Hepatocyte (in vitro differentiated cells): ENCODE measurements around the gene FAM156B. TPM values are rescaled to one million over a fixed set of nuclear protein-coding genes. Genes with fewer than 3 reads are reported as not detected.
"Not testable (repeated sequence)": the region's sequence is repeated elsewhere in the genome, so short reads cannot be mapped to it uniquely, and the experiment has no call there.

Experiments
- DNase-seq: peaks from one replicate; pipeline ENCODE4 v3.0.0-alpha.2; 2016; ENCODE audit warnings: low spot score
- H2AFZ ChIP-seq: fragments of 200-600 bp; sonication (generic); 2 replicates; pipeline ENCODE4 v1.6.0; 2016; ENCODE audit warnings: antibody characterized with exemption, mild to moderate bottlenecking
- H3K27ac ChIP-seq: fragments of 200-600 bp; sonication (generic); 2 replicates; pipeline ENCODE4 v1.5.1; 2016; ENCODE audit warnings: mild to moderate bottlenecking
- H3K27me3 ChIP-seq: fragments of 200-600 bp; sonication (generic); 2 replicates; pipeline ENCODE4 v1.6.1; 2016
- H3K36me3 ChIP-seq: fragments of 200-600 bp; sonication (generic); replicated peaks from 2 replicates; pipeline ENCODE4 v1.5.1; 2016; ENCODE audit warnings: low read depth; ENCODE audit not compliant: insufficient read depth
- H3K4me1 ChIP-seq: fragments of 200-600 bp; sonication (generic); 2 replicates; pipeline ENCODE4 v1.5.1; 2016; ENCODE audit warnings: mild to moderate bottlenecking, moderate library complexity; ENCODE audit not compliant: insufficient read depth
- H3K4me2 ChIP-seq: fragments of 200-600 bp; sonication (generic); 2 replicates; pipeline ENCODE4 v1.6.0; 2016
- H3K4me3 ChIP-seq: fragments of 200-600 bp; sonication (generic); 2 replicates; pipeline ENCODE4 v1.5.1; 2016; ENCODE audit warnings: mild to moderate bottlenecking
- H3K79me2 ChIP-seq: fragments of 200-600 bp; sonication (generic); 2 replicates; pipeline ENCODE4 v1.6.0; 2017; ENCODE audit warnings: mild to moderate bottlenecking
- H3K9me2 ChIP-seq: fragments of 200-600 bp; sonication (generic); replicated peaks from 2 replicates; pipeline ENCODE4 v1.6.0; 2017; ENCODE audit warnings: mild to moderate bottlenecking; ENCODE audit not compliant: insufficient read depth
- H3K9me3 ChIP-seq: fragments of 200-600 bp; sonication (generic); 2 replicates; pipeline ENCODE4 v1.5.1; 2016; ENCODE audit warnings: low read depth, mild to moderate bottlenecking
- H4K20me1 ChIP-seq: fragments of 200-600 bp; sonication (generic); 2 replicates; pipeline ENCODE4 v1.6.0; 2016; ENCODE audit warnings: mild to moderate bottlenecking; ENCODE audit not compliant: insufficient read depth, poor library complexity, severe bottlenecking
- EZH2 ChIP-seq: fragments of 200-600 bp; sonication (generic); IDR thresholded peaks from 2 replicates; pipeline ENCODE4 v1.6.1; 2016; ENCODE audit warnings: antibody characterized with exemption, mild to moderate bottlenecking, borderline replicate concordance
- EZH2phosphoT487 ChIP-seq: fragments of 200-600 bp; sonication (generic); IDR thresholded peaks from one replicate; pipeline ENCODE4 v1.6.1; 2018; ENCODE audit warnings: antibody characterized with exemption, mild to moderate bottlenecking, low read depth, moderate library complexity; ENCODE audit not compliant: unreplicated experiment, severe bottlenecking
- WGBS: methylation state at CpG from one replicate; pipeline ENCODE4 v1.1.6; 2016; ENCODE audit warnings: low lambda C conversion rate; ENCODE audit errors: missing lambda C conversion rate; 5-methylcytosine and 5-hydroxymethylcytosine counted together
- polyA plus RNA-seq: library from polyadenylated mRNA; unstranded; fragments of >200 nt; fragmentation: Nextera tagmentation; extraction: Ambion mirVana; gene quantifications from 2 replicates; pipeline ENCODE4 v1.2.1, GENCODE V29; 2016
- total RNA-seq: library from RNA; depleted of rRNA; stranded (reverse); fragments of >200 nt; gene quantifications from 2 replicates; pipeline ENCODE4 v1.2.3, GENCODE V29; 2014
- TF ChIP-seq, protein P1 (sequence below): fragments of 200-600 bp; sonication (generic); IDR thresholded peaks from 2 replicates; pipeline ENCODE4 v1.5.1; 2016; ENCODE audit warnings: antibody characterized with exemption, mild to moderate bottlenecking; ENCODE audit not compliant: poor library complexity

FAM156B gene, protein sequence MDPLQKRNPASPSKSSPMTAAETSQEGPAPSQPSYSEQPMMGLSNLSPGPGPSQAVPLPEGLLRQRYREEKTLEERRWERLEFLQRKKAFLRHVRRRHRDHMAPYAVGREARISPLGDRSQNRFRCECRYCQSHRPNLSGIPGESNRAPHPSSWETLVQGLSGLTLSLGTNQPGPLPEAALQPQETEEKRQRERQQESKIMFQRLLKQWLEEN
- 15.3 and 20.1 TPM in 2 replicates for total RNA-seq
- 25.6 and 28.2 TPM in 2 replicates for polyA plus RNA-seq

DNA sequence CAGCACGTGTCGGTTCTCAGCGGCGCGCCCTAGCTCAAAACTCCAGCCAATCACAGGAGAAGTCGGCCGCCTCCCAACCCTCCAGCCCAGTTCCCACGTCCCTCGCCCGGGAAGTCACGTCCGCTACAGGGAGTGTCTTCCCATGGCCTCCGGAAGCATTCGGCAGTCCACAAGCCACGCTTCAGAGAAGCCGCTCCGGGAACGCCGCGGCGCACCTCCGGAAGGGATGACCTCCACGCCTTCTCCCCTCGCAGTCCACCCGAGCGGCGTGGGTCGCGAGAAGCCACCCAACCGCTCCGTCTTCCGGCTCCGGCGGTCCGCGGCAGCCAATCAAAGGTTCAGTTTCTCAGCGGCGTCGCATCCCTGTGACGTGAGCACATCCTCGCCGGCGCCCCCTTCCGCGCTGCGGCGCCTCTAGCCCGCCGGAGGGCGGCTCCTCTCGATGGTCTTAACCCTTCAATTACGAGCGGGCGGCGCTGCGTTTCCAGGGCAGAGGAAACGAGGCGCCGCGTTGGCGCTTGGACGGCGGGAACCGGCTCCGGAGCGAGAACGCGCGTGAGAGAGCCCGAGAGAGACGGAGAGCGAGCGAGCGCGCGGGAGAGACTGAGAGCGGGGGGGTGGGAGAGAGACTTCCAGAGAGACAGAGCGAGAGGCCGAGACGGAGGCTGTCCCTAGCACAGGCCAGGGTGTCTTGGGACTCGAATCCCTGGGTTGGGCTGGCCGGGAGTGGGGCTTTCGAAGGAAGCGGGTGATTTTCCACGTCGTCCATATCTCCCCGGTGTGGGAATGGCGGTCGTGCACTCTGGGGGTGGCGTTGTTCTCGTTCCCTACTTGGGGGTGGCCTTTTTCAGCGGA is at the start of gene FAM156B:
Gene FAM156B (plus strand): TSS at position 476 of the 855 bp plus-strand sequence. CDS start 9,896 bp downstream, outside the sequence.
- H3K79me2 ChIP-seq, H3K27ac ChIP-seq, H3K9me3 ChIP-seq, H3K9me2 ChIP-seq, H3K4me1 ChIP-seq, H3K36me3 ChIP-seq, H2AFZ ChIP-seq, DNase-seq, H3K4me2 ChIP-seq, H4K20me1 ChIP-seq, H3K4me3 ChIP-seq, H3K27me3 ChIP-seq: not testable (repeated sequence)
- WGBS: no CpG with 5 or more reads among the region's 92 CpGs

DNA sequence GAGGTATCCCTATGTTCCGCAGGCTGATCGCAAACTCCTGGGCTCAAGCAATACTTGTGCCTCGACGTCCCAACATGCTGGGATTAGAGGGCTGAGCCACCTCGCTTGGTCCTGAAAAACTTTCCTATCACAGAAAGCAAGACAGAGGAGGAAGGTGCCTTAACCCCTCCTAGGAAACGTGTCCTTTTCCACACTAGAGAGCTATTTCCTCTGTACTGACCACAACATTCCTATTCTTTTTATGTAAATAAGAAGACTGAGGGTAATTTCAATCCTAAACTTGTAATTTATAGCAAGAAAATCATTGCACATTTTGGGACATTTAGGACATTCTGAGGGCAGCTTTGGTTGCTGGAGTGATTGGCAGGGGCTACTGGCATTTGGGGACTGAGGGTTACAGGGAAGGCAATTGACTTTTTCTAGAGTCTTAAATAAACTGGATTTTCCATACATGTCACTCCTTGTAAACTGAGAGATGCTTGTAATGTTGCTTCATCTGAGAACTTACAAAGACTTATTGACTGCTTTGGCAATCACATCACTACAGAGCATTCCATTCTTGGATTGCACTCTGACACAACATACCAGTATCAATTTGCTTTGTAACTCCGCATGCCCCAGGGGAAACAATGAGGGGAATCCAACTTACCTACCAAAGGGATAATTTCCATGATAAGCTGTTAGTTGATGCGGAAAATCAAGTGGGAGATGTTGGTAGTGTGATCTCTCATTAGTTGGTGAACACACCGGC is 44.8 kb upstream of the FAM156B start:
- Histone ChIP-seq H3K36me3 (no peaks in the 10 kb centered on the region), H3K4me2 (no peak overlapping the region), H3K27me3 (no peaks in the 10 kb centered on the region), H3K4me1 (no peaks in the 10 kb centered on the region), H3K9me3 (no peaks in the 10 kb centered on the region), H3K79me2 (no peaks in the 10 kb centered on the region), H3K4me3 (no peak overlapping the region), H3K27ac (no peak overlapping the region), H4K20me1 (no peaks in the 10 kb centered on the region), H3K9me2 (no peaks in the 10 kb centered on the region), H2AFZ (no peak overlapping the region)
- 74% methylated on average over 9 of the region's 9 CpGs for WGBS
- no peak for DNase-seq
- TF ChIP-seq EZH2phosphoT487 (no peak), EZH2 (no peak)
- TF ChIP-seq, protein P1, sequence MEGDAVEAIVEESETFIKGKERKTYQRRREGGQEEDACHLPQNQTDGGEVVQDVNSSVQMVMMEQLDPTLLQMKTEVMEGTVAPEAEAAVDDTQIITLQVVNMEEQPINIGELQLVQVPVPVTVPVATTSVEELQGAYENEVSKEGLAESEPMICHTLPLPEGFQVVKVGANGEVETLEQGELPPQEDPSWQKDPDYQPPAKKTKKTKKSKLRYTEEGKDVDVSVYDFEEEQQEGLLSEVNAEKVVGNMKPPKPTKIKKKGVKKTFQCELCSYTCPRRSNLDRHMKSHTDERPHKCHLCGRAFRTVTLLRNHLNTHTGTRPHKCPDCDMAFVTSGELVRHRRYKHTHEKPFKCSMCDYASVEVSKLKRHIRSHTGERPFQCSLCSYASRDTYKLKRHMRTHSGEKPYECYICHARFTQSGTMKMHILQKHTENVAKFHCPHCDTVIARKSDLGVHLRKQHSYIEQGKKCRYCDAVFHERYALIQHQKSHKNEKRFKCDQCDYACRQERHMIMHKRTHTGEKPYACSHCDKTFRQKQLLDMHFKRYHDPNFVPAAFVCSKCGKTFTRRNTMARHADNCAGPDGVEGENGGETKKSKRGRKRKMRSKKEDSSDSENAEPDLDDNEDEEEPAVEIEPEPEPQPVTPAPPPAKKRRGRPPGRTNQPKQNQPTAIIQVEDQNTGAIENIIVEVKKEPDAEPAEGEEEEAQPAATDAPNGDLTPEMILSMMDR: no peak

DNA sequence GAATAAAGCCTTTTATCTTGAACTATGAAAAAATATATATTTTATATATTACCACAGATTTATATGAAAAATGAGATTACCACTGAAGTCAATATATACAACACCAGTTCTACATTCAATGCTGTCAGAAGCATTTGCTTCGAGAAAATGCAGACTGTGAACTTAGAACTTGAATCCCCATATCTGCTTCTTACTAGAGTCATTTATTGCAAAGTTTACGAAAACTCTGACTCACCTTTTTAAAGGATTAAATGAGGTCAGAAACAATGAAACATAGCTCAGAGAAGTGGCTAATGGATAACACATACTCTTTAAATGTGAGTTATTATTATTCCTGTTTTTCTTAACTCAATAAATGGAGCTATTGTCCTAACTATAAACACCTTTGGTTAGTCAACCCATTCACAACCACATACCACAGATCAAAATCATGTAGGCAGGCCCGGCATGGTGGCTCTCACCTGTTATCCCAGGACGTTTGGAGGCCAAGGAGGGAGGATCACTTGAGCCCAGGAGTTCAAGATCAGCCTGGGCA is 40.1 kb upstream of the FAM156B start:
- not testable (repeated sequence) for DNase-seq, H3K27ac ChIP-seq, H3K36me3 ChIP-seq, H2AFZ ChIP-seq, H3K9me2 ChIP-seq, H4K20me1 ChIP-seq, H3K4me1 ChIP-seq, H3K4me2 ChIP-seq, H3K4me3 ChIP-seq, H3K27me3 ChIP-seq, H3K9me3 ChIP-seq, H3K79me2 ChIP-seq
- WGBS: 38% methylated on average over 4 of the region's 4 CpGs

DNA sequence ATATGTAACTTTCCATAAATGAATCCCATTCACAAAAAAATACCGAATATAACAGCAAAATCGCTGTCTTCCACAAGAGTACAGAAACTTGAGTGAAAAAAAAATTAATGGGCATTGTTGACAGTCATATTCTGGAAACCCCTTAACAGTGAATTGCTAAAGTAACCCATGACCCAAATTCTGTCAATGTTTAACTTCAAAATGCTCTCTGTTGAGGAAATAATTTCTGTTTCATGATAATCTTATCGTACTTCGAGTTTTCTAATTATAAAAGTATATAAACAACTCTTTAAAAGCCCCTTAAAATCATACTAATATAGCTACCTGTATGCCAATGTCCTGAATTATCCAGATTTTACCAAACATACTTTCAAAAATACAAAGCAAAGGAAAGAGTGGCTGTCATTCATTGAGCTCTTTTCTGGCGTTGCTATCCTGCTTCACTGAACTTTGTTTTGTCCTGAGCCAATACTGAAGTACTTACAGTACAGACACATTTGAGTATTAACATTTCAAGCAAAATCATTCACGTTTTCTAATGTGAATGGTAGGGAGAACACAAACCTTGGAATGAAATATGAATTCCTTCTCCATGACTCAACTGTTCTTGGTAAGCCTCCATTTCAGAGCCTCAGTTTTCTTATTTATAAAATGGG is 31.7 kb upstream of the FAM156B start:
- Histone ChIP-seq H2AFZ (no peak overlapping the region), H3K9me2 (no peaks in the 10 kb centered on the region), H3K27ac (peak overlapping the region; percentile 53), H3K4me3 (no peak overlapping the region), H3K79me2 (no peaks in the 10 kb centered on the region), H3K4me1 (no peaks in the 10 kb centered on the region), H4K20me1 (no peaks in the 10 kb centered on the region), H3K36me3 (no peaks in the 10 kb centered on the region), H3K4me2 (no peak overlapping the region), H3K9me3 (no peaks in the 10 kb centered on the region), H3K27me3 (no peaks in the 10 kb centered on the region)
- WGBS: 49% methylated on average over 6 of the region's 6 CpGs
- DNase-seq: no peak
- TF ChIP-seq EZH2 (no peak), EZH2phosphoT487 (no peak)
- TF ChIP-seq, protein P1: no peak
